ENCODE results near the gene EPSTI1.

DNA sequence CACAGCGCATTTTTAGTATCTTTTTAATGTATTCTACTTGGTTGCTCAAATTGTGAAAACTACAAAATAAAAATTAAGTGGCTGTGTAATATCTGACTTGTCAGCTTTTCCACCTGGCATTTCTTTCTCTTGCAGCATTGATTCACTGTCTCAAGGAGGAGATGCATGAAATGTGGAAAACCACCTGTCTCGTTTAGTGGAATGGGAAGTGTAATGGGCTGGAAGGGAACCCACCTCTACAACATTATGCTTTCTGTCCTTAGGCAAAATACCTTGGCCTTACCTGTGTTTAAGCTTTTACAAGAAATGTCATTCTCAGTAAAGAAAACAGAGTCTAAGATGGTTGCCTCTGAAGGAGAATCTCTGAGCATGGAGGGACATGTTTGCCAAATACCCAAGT is 142.8 kb downstream of the EPSTI1 start:
- TF ChIP-seq, protein P1, sequence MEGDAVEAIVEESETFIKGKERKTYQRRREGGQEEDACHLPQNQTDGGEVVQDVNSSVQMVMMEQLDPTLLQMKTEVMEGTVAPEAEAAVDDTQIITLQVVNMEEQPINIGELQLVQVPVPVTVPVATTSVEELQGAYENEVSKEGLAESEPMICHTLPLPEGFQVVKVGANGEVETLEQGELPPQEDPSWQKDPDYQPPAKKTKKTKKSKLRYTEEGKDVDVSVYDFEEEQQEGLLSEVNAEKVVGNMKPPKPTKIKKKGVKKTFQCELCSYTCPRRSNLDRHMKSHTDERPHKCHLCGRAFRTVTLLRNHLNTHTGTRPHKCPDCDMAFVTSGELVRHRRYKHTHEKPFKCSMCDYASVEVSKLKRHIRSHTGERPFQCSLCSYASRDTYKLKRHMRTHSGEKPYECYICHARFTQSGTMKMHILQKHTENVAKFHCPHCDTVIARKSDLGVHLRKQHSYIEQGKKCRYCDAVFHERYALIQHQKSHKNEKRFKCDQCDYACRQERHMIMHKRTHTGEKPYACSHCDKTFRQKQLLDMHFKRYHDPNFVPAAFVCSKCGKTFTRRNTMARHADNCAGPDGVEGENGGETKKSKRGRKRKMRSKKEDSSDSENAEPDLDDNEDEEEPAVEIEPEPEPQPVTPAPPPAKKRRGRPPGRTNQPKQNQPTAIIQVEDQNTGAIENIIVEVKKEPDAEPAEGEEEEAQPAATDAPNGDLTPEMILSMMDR (conservative IDR thresholded peaks at IDR 0.05 in 1 of 2, IDR thresholded peaks at IDR 0.05 in 1 of 2; ENCODE audit: extremely low read depth in 1 of 2, insufficient read depth in 1 of 2, low read depth in 1 of 2, low read length in 2 of 2): no peak
- no peak for TF ChIP-seq EZH2 (IDR thresholded peaks at IDR 0.05; ENCODE audit: borderline replicate concordance, low read length)
